HG02759 (cell line): ENCODE data around the gene ELL.

ENCODE experiments used
- ATAC-seq: cut with Tn5 transposase; IDR thresholded peaks from one replicate; pipeline ENCODE4 v1.9.1; 2021; ENCODE audit warnings: mild to moderate bottlenecking, moderate library complexity; ENCODE audit not compliant: unreplicated experiment

The ELL gene

GRCh38 chr19:18506101-18506930 lies 15.6 kb downstream of the ELL start:
- no peak for ATAC-seq

GRCh38 chr19:18504886-18505610 lies 16.8 kb downstream of the ELL start:
- ATAC-seq = no peak

GRCh38 chr19:18503971-18504885 lies 17.6 kb downstream of the ELL start:
- ATAC-seq = peak; percentile 69

GRCh38 chr19:18503337-18503970 lies 18.4 kb downstream of the ELL start:
- ATAC-seq = no peak

GRCh38 chr19:18502638-18503294 lies 19.1 kb downstream of the ELL start:
- ATAC-seq = no peak

- no peak for ATAC-seq
Measured at GRCh38 chr19:18502246-18502637, 19.6 kb downstream of the ELL start.

GRCh38 chr19:18501832-18502231 lies 20.0 kb downstream of the ELL start:
- no peak for ATAC-seq

- ATAC-seq = no peak
Measured at GRCh38 chr19:18501351-18501750, 20.5 kb downstream of the ELL start.

GRCh38 chr19:18500799-18501198 lies 21.1 kb downstream of the ELL start:
- ATAC-seq = no peak

GRCh38 chr19:18500376-18500775 lies 21.5 kb downstream of the ELL start:
- no peak for ATAC-seq

GRCh38 chr19:18499055-18499775 lies 22.7 kb downstream of the ELL start:
- ATAC-seq = no peak

- ATAC-seq = no peak
Measured at GRCh38 chr19:18496980-18497256, 25.0 kb downstream of the ELL start.

- no peak for ATAC-seq
Measured at GRCh38 chr19:18496167-18496979, 25.5 kb downstream of the ELL start.

- ATAC-seq = no peak
Measured at GRCh38 chr19:18495204-18495911, 26.5 kb downstream of the ELL start.

- ATAC-seq = no peak
Measured at GRCh38 chr19:18494267-18494607, 27.6 kb downstream of the ELL start.

- ATAC-seq = no peak
Measured at GRCh38 chr19:18493440-18494266, 28.2 kb downstream of the ELL start.
